Loucy (cell line): ENCODE data around the gene SPNS3.

ENCODE experiments used
- H2AFZ ChIP-seq: fragments of 200-600 bp; sonication (generic); 2 replicates; pipeline ENCODE4 v1.6.0; 2016; ENCODE audit warnings: antibody characterized with exemption, mild to moderate bottlenecking, low read length, moderate library complexity
- H3F3A ChIP-seq: fragments of 200-600 bp; 2 replicates; pipeline ENCODE4 v1.6.0; 2016; ENCODE audit warnings: antibody characterized with exemption, low read depth, mild to moderate bottlenecking
- H3K27me3 ChIP-seq: fragments of 200-600 bp; sonication (generic); 2 replicates; pipeline ENCODE4 v1.6.1; 2014; ENCODE audit warnings: low read length, mild to moderate bottlenecking; ENCODE audit not compliant: insufficient read depth, poor library complexity, severe bottlenecking
- H3K36me3 ChIP-seq: fragments of 200-600 bp; sonication (generic); 2 replicates; pipeline ENCODE4 v1.6.1; 2016; ENCODE audit warnings: low read length; ENCODE audit not compliant: insufficient read depth
- H3K4me1 ChIP-seq: fragments of 200-600 bp; sonication (generic); 2 replicates; pipeline ENCODE4 v1.5.1; 2014; ENCODE audit warnings: low read length, mild to moderate bottlenecking; ENCODE audit not compliant: insufficient read depth, poor library complexity, severe bottlenecking
- H3K4me2 ChIP-seq: fragments of 200-600 bp; sonication (generic); 2 replicates; pipeline ENCODE4 v1.6.0; 2014; ENCODE audit warnings: antibody characterized with exemption, low read length, low read depth, mild to moderate bottlenecking; ENCODE audit not compliant: poor library complexity, severe bottlenecking
- H3K4me3 ChIP-seq: fragments of 200-600 bp; sonication (generic); 2 replicates; pipeline ENCODE4 v1.5.1; 2014; ENCODE audit warnings: low read length, mild to moderate bottlenecking, mixed read lengths; ENCODE audit not compliant: poor library complexity, severe bottlenecking
- H3K79me2 ChIP-seq: fragments of 200-600 bp; sonication (generic); 2 replicates; pipeline ENCODE4 v1.6.1; 2014; ENCODE audit warnings: low read length; ENCODE audit not compliant: insufficient read depth
- H3K9ac ChIP-seq: fragments of 200-600 bp; sonication (generic); 2 replicates; pipeline ENCODE4 v1.6.0; 2014; ENCODE audit warnings: mild to moderate bottlenecking, low read depth, low read length, moderate library complexity; ENCODE audit not compliant: poor library complexity, severe bottlenecking
- H3K9me2 ChIP-seq: fragments of 200-600 bp; sonication (generic); replicated peaks from 2 replicates; pipeline ENCODE4 v1.6.1; 2016; ENCODE audit warnings: low read depth, low read length, mixed read lengths
- H3K9me3 ChIP-seq: fragments of 200-600 bp; sonication (generic); 2 replicates; pipeline ENCODE4 v1.6.1; 2014; ENCODE audit warnings: mild to moderate bottlenecking, antibody characterized with exemption, low read length, low read depth; ENCODE audit not compliant: insufficient read depth
- H4K20me1 ChIP-seq: fragments of 200-600 bp; sonication (generic); 2 replicates; pipeline ENCODE4 v1.6.0; 2014; ENCODE audit warnings: antibody characterized with exemption, low read length, mild to moderate bottlenecking; ENCODE audit not compliant: insufficient read depth, poor library complexity, severe bottlenecking
- EZH2phosphoT487 ChIP-seq: fragments of 200-600 bp; IDR thresholded peaks from 2 replicates; pipeline ENCODE4 v1.6.1; 2018; ENCODE audit warnings: antibody characterized with exemption, mild to moderate bottlenecking, moderate library complexity, borderline replicate concordance
- TF ChIP-seq, protein P1 (sequence below): fragments of 200-600 bp; sonication (generic); conservative IDR thresholded peaks from 2 replicates; pipeline ENCODE4 v1.5.1; 2014; ENCODE audit warnings: mild to moderate bottlenecking, antibody characterized with exemption, low read length

The SPNS3 gene

GRCh38 chr17:4536259-4536741 lies 102.6 kb downstream of the SPNS3 start:
- Histone ChIP-seq H3K27me3 (no peaks in the 10 kb centered on the region), H3K36me3 (peaks cover 11% of the 10 kb centered on the region; the same call in 1 of the 2 replicates), H3K9me3 (no peaks in the 10 kb centered on the region), H3K4me1 (no peaks in the 10 kb centered on the region), H3K4me2 (no peak overlapping the region), H3K9me2 (no peaks in the 10 kb centered on the region), H3K4me3 (no peak overlapping the region), H2AFZ (no peak overlapping the region), H3K9ac (no peak overlapping the region), H3K79me2 (no peaks in the 10 kb centered on the region), H3F3A (no peaks in the 10 kb centered on the region), H4K20me1 (no peaks in the 10 kb centered on the region)
- TF ChIP-seq, protein P1, sequence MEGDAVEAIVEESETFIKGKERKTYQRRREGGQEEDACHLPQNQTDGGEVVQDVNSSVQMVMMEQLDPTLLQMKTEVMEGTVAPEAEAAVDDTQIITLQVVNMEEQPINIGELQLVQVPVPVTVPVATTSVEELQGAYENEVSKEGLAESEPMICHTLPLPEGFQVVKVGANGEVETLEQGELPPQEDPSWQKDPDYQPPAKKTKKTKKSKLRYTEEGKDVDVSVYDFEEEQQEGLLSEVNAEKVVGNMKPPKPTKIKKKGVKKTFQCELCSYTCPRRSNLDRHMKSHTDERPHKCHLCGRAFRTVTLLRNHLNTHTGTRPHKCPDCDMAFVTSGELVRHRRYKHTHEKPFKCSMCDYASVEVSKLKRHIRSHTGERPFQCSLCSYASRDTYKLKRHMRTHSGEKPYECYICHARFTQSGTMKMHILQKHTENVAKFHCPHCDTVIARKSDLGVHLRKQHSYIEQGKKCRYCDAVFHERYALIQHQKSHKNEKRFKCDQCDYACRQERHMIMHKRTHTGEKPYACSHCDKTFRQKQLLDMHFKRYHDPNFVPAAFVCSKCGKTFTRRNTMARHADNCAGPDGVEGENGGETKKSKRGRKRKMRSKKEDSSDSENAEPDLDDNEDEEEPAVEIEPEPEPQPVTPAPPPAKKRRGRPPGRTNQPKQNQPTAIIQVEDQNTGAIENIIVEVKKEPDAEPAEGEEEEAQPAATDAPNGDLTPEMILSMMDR, result no peak
- TF ChIP-seq EZH2phosphoT487, result no peak

GRCh38 chr17:4536742-4537411 lies 103.1 kb downstream of the SPNS3 start:
- H4K20me1 ChIP-seq, result no peaks in the 10 kb centered on the region
- TF ChIP-seq EZH2phosphoT487, result no peak
- TF ChIP-seq, protein P1, result no peak

More at GRCh38 chr17:4536742-4537411, 103.1 kb downstream of the SPNS3 start:
- Histone ChIP-seq H3K4me1 (no peaks in the 10 kb centered on the region), H3K9ac (no peak overlapping the region), H3K9me2 (no peaks in the 10 kb centered on the region), H3K27me3 (no peaks in the 10 kb centered on the region), H3K79me2 (no peaks in the 10 kb centered on the region), H3K4me3 (no peak overlapping the region), H3F3A (no peaks in the 10 kb centered on the region), H2AFZ (no peak overlapping the region), H3K4me2 (no peak overlapping the region), H3K9me3 (no peaks in the 10 kb centered on the region), H3K36me3 (peaks cover 14% of the 10 kb centered on the region; the same call in 1 of the 2 replicates)
